Measurements from ENCODE around the gene CCDC57. TPM values are rescaled to one million over a fixed set of nuclear protein-coding genes. Genes with fewer than 3 reads are reported as not detected.
A peak's percentile ranks its signal among the peaks of the same experiment; 100 is the strongest.

Gene CCDC57
- polyA plus RNA-seq, 1 donor (not counting 4 experiments of a cell fraction or from before 2014, with no cell fraction given), result 19.2 TPM

- Histone ChIP-seq H3K27ac (ENCODE audit: control insufficient read depth, insufficient read depth, low read length) (no peak overlapping the region), H4K20me1 (ENCODE audit: control insufficient read depth, extremely low read depth, insufficient read depth, low read length) (peaks cover 7% of the 10 kb centered on the region), H3K4me2 (ENCODE audit: control insufficient read depth, extremely low read depth, insufficient read depth, low read depth, low read length) (peak overlapping the region; percentile 16), H3K9me3 (ENCODE audit: control insufficient read depth, low read depth, low read length) (no peaks in the 10 kb centered on the region), H3K4me3 (ENCODE audit: control insufficient read depth in 2 of 3, extremely low read depth in 1 of 3, insufficient read depth in 2 of 3, low read depth in 1 of 3, low read length in 3 of 3) (no peak overlapping the region), H2AFZ (ENCODE audit: control insufficient read depth, low read length) (no peak overlapping the region), H3K4me1 (ENCODE audit: control insufficient read depth, extremely low read depth, insufficient read depth, low read length) (peaks cover 15% of the 10 kb centered on the region), H3K79me2 (ENCODE audit: control insufficient read depth, insufficient read depth, low read length) (no peaks in the 10 kb centered on the region), H3K27me3 (ENCODE audit: control insufficient read depth, extremely low read depth, insufficient read depth, low read length) (no peaks in the 10 kb centered on the region), H3K9ac (ENCODE audit: control insufficient read depth, extremely low read depth, insufficient read depth, low read length) (peak overlapping the region; percentile 9), H3K9me1 (ENCODE audit: control insufficient read depth, extremely low read depth, insufficient read depth, low read length) (no peaks in the 10 kb centered on the region), H3K36me3 (ENCODE audit: control insufficient read depth in 2 of 2, extremely low read depth in 1 of 2, insufficient read depth in 2 of 2, low read length in 2 of 2) (peaks cover 0 to 12% of the 10 kb centered on the region in 2 experiments)
- no peak for DNase-seq (ENCODE audit: low read depth, low spot score)
- TF ChIP-seq, protein P1, sequence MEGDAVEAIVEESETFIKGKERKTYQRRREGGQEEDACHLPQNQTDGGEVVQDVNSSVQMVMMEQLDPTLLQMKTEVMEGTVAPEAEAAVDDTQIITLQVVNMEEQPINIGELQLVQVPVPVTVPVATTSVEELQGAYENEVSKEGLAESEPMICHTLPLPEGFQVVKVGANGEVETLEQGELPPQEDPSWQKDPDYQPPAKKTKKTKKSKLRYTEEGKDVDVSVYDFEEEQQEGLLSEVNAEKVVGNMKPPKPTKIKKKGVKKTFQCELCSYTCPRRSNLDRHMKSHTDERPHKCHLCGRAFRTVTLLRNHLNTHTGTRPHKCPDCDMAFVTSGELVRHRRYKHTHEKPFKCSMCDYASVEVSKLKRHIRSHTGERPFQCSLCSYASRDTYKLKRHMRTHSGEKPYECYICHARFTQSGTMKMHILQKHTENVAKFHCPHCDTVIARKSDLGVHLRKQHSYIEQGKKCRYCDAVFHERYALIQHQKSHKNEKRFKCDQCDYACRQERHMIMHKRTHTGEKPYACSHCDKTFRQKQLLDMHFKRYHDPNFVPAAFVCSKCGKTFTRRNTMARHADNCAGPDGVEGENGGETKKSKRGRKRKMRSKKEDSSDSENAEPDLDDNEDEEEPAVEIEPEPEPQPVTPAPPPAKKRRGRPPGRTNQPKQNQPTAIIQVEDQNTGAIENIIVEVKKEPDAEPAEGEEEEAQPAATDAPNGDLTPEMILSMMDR (optimal IDR thresholded peaks at IDR 0.05 in 1 of 3, IDR thresholded peaks at IDR 0.05 in 1 of 3, conservative IDR thresholded peaks at IDR 0.05 in 1 of 3; ENCODE audit: extremely low read depth in 1 of 3, insufficient read depth in 2 of 3, low read length in 3 of 3), result no peak
- TF ChIP-seq EZH2 (IDR thresholded peaks at IDR 0.05; ENCODE audit: low read length), result no peak
- peak; percentile 61 for FAIRE-seq
- dilution Hi-C loops (cut with MboI; ENCODE audit: extremely low pct_ligation_motif_present, low sequenced_read_pairs), result no loop called here
These were observed 59.9 kb downstream of the CCDC57 start for GRCh38 chr17:82152556-82153294.

DNA sequence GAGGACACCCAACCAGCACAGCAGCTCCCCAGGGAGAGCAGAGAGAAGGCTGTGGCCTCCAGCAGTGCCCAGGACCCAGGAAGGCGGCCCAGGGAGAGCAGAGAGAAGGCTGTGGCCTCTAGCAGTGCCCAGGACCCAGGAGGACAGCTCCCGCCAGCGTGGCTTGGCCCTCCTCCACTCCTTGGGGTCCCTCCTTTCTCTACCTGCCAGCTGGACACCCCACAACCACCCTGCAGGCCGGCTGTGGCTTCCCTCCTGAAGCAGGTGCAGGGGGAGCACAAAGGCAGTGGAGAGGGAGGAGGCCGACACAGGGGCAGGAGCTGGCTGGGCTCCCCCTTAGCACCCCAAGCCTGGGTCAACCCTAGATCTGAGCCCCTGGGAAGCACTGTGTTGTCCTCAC is 60.5 kb downstream of the CCDC57 start:
- H3K36me3 ChIP-seq (ENCODE audit: control insufficient read depth in 2 of 2, extremely low read depth in 1 of 2, insufficient read depth in 2 of 2, low read length in 2 of 2), result peaks cover 0 to 8% of the 10 kb centered on the region in 2 experiments
- DNase-seq (ENCODE audit: low read depth, low spot score) (no peak), FAIRE-seq (no peak)
- dilution Hi-C loops (cut with MboI; ENCODE audit: extremely low pct_ligation_motif_present, low sequenced_read_pairs), result no loop called here
- H3K27ac ChIP-seq (ENCODE audit: control insufficient read depth, insufficient read depth, low read length), result no peak overlapping the region
- no peak overlapping the region for H3K4me3 ChIP-seq (ENCODE audit: control insufficient read depth in 2 of 3, extremely low read depth in 1 of 3, insufficient read depth in 2 of 3, low read depth in 1 of 3, low read length in 3 of 3)
- H3K27me3 ChIP-seq (ENCODE audit: control insufficient read depth, extremely low read depth, insufficient read depth, low read length), result no peaks in the 10 kb centered on the region
- no peaks in the 10 kb centered on the region for H3K79me2 ChIP-seq (ENCODE audit: control insufficient read depth, insufficient read depth, low read length)
- no peaks in the 10 kb centered on the region for H3K9me3 ChIP-seq (ENCODE audit: control insufficient read depth, low read depth, low read length)
- no peak overlapping the region for H2AFZ ChIP-seq (ENCODE audit: control insufficient read depth, low read length)
- H3K4me1 ChIP-seq (ENCODE audit: control insufficient read depth, extremely low read depth, insufficient read depth, low read length), result peaks cover 15% of the 10 kb centered on the region
- TF ChIP-seq, protein P1 (optimal IDR thresholded peaks at IDR 0.05 in 1 of 3, IDR thresholded peaks at IDR 0.05 in 1 of 3, conservative IDR thresholded peaks at IDR 0.05 in 1 of 3; ENCODE audit: extremely low read depth in 1 of 3, insufficient read depth in 2 of 3, low read length in 3 of 3), result no peak
- no peak for TF ChIP-seq EZH2 (IDR thresholded peaks at IDR 0.05; ENCODE audit: low read length)
- H3K9me1 ChIP-seq (ENCODE audit: control insufficient read depth, extremely low read depth, insufficient read depth, low read length), result no peaks in the 10 kb centered on the region
- H3K4me2 ChIP-seq (ENCODE audit: control insufficient read depth, extremely low read depth, insufficient read depth, low read depth, low read length), result no peak overlapping the region
- H4K20me1 ChIP-seq (ENCODE audit: control insufficient read depth, extremely low read depth, insufficient read depth, low read length), result peaks cover 7% of the 10 kb centered on the region
- H3K9ac ChIP-seq (ENCODE audit: control insufficient read depth, extremely low read depth, insufficient read depth, low read length), result no peak overlapping the region

Measured in keratinocyte (primary cell).